ENCODE measurements around the gene TMEM127. TPM values are rescaled to one million over a fixed set of nuclear protein-coding genes. Genes with fewer than 3 reads are reported as not detected.

TMEM127 gene
- total RNA-seq, 1 experiment from 2014 or later = 25.3 TPM

- Histone ChIP-seq H3K9ac (ENCODE audit: low read length) (peak within 1 kb of the TSS; percentile 83), H3K27me3 (ENCODE audit: insufficient read depth, low read length) (no peaks in the 10 kb centered on the region), H3K79me2 (ENCODE audit: insufficient read depth, low read length) (peaks cover 55% of the 10 kb centered on the region), H4K20me1 (ENCODE audit: insufficient read depth) (no peaks in the 10 kb centered on the region), H3K4me3 (replicated peaks in 1 of 2; ENCODE audit: low read depth in 1 of 2, low read length in 2 of 2) (peak within 1 kb of the TSS; percentile 77 to 97), H3K27ac (ENCODE audit: low read depth, low read length) (peak within 1 kb of the TSS; percentile 75), H3K4me2 (ENCODE audit: low read length) (peak within 1 kb of the TSS; percentile 93), H2AFZ (ENCODE audit: low read depth, low read length, poor library complexity, severe bottlenecking) (peak within 1 kb of the TSS; percentile 40), H3K36me3 (ENCODE audit: control insufficient read depth in 1 of 2, insufficient read depth in 2 of 2, low read length in 2 of 2) (peaks cover 33 to 37% of the 10 kb centered on the region in 2 experiments), H3K9me2 (ENCODE audit: insufficient read depth) (no peaks in the 10 kb centered on the region), H3K9me3 (ENCODE audit: control insufficient read depth in 1 of 2, insufficient read depth in 1 of 2, low read depth in 1 of 2, low read length in 2 of 2) (no peaks in the 10 kb centered on the region), H3K4me1 (ENCODE audit: control insufficient read depth in 1 of 2, insufficient read depth in 2 of 2, low read length in 2 of 2) (peaks cover 10 to 19% of the 10 kb centered on the region in 2 experiments)
- intact Hi-C loops (cut with micrococcal nuclease) = loop anchor here (1.0 to 2.0 kb wide), 3 partner anchors 30 to 204 kb away; partner anchors contain the start of genes CIAO1 and NCAPH
- peak; percentile 96 for ATAC-seq
- ChIA-PET CTCF (interaction anchor here (0.9 to 1.6 kb wide), 2 partner anchors 16 to 204 kb away, joined by 4 read pairs; no protein-coding TSS in a partner anchor), POLR2A (interaction anchor here (1.0 to 1.3 kb wide), 2 partner anchors 8 to 30 kb away, joined by 3 read pairs; partner anchors contain the start of gene NCAPH), RAD21 (ENCODE audit: low non-redundant PET in 1 of 2, low total read pairs in 2 of 2, uncharacterized antibody in 2 of 2, unreplicated experiment in 2 of 2) (no interaction called here)
- DNase-seq (ENCODE audit: low read depth, low spot score) = peak; percentile 69
- BruUV-seq (replicated peaks) = no TSS peak
- TF ChIP-seq ZBTB33 (IDR thresholded peaks at IDR 0.05; ENCODE audit: extremely low read depth, insufficient replicate concordance, low read length) (no peak), ELF1 (IDR thresholded peaks at IDR 0.05; ENCODE audit: borderline replicate concordance, low read depth) (peak; percentile 78), YY1 (IDR thresholded peaks at IDR 0.05; ENCODE audit: extremely low read depth, insufficient replicate concordance, low read depth, low read length) (peak; percentile 59), SP1 (IDR thresholded peaks at IDR 0.05; ENCODE audit: low read depth) (peak; percentile 74), TCF7L2 (IDR thresholded peaks at IDR 0.05; ENCODE audit: borderline replicate concordance, extremely low read depth, insufficient read depth, insufficient read length) (peak; percentile 40), RAD21 (IDR thresholded peaks at IDR 0.05; ENCODE audit: low read depth) (0 out of 2 replicates have a peak, but pooled peaks have one; percentile 11), EZH2phosphoT487 (IDR thresholded peaks at IDR 0.05; ENCODE audit: borderline replicate concordance) (no peak), ZFX (IDR thresholded peaks at IDR 0.05) (peak; percentile 72), JUND (IDR thresholded peaks at IDR 0.05) (no peak), FOSL1 (IDR thresholded peaks at IDR 0.05; ENCODE audit: low read depth) (no peak), CEBPB (IDR thresholded peaks at IDR 0.05; ENCODE audit: low read depth) (no peak), CTCF (IDR thresholded peaks at IDR 0.05 in 2 of 3, conservative IDR thresholded peaks at IDR 0.05 in 1 of 3; ENCODE audit: borderline replicate concordance in 1 of 3, insufficient read depth in 1 of 3, low read depth in 2 of 3, low read length in 2 of 3) (no peak), POLR2A (IDR thresholded peaks at IDR 0.05; ENCODE audit: borderline replicate concordance, extremely low read depth, insufficient read depth, insufficient read length) (peak; percentile 83), EZH2 (IDR thresholded peaks at IDR 0.05) (no peak), CBX3 (IDR thresholded peaks at IDR 0.05; ENCODE audit: low read depth) (no peak), ATF3 (IDR thresholded peaks at IDR 0.05) (no peak), SIN3A (IDR thresholded peaks at IDR 0.05; ENCODE audit: low read depth) (peak; percentile 95), MAX (IDR thresholded peaks at IDR 0.05) (peak; percentile 90)
These were observed 39.5 kb upstream of the TMEM127 start, which contains the start of gene SNRNP200 for GRCh38 chr2:96305091-96305978. Gene SNRNP200 (minus strand): TSS chr2:96305546. CDS start chr2:96305437, 109 bp downstream.

Data from HCT116 (cell line).